HS-5 (cell line): ENCODE measurements around the gene IFNAR1.
"Not testable (repeated sequence)": the region's sequence is repeated elsewhere in the genome, so short reads cannot be mapped to it uniquely, and the experiment has no call there.

ENCODE experiments used
- DNase-seq: peaks from one replicate; pipeline ENCODE4 v3.0.0-alpha.2; 2012; ENCODE audit warnings: low read depth

Gene IFNAR1

GRCh38 chr21:33308586-33309490, 15.9 kb upstream of the IFNAR1 start:
- no peak for DNase-seq

DNA sequence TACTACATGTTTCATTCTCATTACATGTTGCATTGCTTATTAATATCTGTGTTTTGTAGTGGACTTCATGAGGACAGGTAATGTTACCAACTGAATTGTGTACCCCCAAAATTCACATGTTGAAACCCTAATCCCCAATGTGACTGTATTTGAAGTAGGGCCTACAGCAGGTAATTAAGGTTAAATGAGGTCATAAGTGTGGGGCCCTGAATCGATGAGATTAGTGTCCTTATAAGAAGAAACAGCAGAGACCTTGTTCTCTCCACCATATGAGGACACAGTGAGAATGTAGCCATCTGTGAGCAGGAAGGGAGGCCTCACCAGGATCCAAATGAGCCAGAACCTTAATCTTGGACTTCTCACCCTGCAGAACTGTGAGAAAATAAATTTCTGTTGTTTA, 15.0 kb upstream of the IFNAR1 start:
- no peak for DNase-seq

- no peak for DNase-seq
Observed at GRCh38 chr21:33312121-33312520, 12.6 kb upstream of the IFNAR1 start.

GRCh38 chr21:33313183-33313582, 11.6 kb upstream of the IFNAR1 start:
- no peak for DNase-seq

DNA sequence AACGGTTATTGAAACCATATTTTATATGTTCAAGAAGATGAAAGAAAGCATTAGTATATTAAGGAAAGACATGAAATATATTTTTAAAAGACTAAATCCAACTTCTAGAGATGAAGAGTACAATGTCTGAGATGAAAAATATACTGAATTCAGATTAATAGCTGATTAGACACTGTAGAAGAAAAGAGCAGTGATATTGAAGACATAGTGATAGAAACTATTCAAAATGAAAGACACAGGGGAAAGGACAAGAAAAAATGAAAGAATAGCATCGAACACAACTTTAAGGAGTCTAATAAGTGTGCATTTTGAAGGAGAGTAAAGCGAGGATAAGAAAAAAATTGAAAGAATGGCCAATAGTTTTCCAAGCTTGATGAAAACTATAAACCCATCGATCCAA, 11.2 kb upstream of the IFNAR1 start:
- no peak for DNase-seq

DNA sequence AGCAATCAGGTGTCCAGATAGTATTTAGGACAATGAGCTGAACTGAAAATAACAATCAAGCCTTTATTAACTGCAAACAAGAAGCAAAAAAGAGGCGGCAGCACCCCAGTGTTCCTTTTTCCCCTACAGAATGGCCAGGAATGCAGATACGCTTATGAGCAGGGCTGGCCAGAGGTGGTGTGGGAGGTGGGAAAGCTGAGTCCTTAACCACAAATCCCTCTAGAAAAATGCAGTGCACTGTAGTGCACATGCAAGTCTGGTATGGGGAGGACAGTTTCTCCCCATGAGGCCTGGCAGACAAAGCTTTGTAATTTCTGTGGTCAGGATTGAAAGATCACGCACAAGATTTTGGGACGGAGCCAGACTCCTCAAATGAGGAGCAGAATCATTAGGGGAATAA, 10.7 kb upstream of the IFNAR1 start:
- DNase-seq = no peak

DNA sequence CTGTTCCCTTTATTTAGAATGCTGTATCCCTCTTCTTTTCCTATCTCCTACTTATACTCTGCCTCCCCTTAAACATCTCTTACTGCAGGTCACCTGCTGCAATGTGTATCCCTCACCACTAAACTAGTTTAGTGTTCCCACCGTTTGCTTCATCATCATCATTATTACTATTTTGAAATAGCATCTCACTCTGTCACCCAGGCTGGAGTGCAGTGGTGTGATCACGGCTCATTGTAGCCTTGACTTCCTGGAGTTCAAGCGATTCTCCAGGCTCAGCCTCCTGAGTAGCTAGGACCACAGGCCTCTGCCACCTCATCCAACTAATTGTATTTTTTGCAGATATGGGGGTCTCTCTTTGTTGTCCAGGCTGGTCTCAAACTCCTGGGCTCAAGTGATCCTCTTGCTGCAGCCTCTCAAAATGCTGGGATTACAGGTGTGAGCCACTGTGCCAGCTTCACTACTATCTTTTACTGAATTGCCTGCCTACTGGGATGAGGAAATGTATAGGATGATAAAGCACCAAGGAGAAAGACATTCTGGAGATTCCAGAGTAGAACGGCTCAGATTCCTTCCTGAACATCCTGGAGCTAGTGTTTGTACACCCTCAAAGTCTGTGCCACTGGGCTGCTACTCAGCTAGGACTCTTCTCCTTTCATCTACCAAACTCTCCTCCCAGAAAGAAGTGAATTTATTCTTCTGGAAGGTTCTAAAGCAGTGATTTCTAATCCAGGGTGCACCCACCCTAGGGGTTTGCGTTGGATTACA, 8.6 kb upstream of the IFNAR1 start:
- no peak for DNase-seq

DNA sequence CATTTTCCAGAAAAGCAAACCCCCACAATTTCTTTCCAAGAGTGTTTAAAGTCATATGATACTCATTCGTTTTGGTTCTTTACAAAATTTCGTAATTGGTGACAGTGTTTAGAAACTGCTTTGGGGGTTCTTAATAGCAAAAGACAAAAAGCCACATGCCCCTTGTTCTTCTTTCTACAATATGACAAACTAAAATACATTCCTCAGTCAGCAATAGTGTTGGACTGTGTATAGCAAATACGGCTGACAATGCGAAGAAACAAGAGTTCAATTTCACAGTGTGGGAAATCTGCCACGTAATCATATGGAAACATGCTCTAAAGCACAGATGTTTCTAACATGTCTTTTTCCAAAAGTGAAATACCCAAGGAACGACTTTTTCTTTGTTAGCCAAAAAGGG, 7.6 kb upstream of the IFNAR1 start:
- no peak for DNase-seq

DNA sequence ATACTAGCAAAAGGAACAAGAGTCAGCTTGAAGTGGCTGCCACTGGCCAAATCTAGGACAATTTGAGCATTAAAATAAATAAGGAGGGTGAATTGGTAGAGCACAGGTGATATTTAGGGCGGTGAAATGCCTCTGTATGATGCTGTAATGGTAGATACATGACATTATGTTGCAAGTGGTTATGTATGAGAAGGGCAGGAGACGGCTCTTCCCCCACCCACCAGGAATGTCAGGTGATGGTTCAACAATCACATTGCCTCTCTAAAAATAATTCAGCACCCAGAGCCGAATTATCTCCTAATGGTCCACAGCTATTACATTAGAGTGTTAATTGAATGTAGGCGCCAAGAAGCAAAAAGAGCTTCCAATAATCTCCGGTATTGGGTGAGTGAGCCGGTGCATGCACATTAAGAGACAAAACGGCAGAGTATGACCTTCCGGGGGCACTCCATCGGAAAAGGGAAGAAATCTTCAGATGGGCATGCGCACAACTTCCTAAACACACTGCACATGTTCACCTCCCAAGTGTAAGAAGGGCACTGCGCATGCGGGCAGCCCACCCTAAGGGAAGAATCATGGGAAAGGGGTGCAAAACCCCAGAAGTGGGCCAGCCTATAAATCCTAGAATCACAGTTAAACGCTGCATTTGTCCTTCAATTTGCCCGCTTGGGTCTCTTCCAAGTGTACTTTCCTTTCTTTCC, 6.8 kb upstream of the IFNAR1 start:
- DNase-seq = no peak

DNA sequence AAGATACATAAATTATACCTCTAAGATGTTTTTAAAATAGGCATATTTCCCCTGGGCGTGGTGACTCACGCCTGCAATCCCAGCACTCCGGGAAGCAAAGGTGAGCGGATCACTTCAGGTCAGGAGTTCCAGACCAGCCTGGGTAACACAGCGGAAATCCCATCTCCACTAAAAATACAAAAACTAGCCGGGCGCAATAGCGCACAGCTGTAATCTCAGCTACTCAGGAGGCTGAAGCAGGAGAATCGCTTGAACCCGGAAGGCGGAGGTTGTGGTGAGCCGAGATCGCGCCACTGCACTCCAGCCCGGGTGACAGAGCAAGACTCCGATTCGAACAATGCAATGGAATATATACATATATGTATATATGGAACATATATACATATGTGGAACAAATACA, 3.8 kb upstream of the IFNAR1 start:
- DNase-seq = not testable (repeated sequence)

- DNase-seq = not testable (repeated sequence)
Observed at GRCh38 chr21:33323610-33324009, 1.2 kb upstream of the IFNAR1 start.

GRCh38 chr21:33325222-33326067, 675 bp downstream of the IFNAR1 start:
- DNase-seq = peak; percentile 61

GRCh38 chr21:33327326-33327725, 2.6 kb downstream of the IFNAR1 start:
- no peak for DNase-seq

DNA sequence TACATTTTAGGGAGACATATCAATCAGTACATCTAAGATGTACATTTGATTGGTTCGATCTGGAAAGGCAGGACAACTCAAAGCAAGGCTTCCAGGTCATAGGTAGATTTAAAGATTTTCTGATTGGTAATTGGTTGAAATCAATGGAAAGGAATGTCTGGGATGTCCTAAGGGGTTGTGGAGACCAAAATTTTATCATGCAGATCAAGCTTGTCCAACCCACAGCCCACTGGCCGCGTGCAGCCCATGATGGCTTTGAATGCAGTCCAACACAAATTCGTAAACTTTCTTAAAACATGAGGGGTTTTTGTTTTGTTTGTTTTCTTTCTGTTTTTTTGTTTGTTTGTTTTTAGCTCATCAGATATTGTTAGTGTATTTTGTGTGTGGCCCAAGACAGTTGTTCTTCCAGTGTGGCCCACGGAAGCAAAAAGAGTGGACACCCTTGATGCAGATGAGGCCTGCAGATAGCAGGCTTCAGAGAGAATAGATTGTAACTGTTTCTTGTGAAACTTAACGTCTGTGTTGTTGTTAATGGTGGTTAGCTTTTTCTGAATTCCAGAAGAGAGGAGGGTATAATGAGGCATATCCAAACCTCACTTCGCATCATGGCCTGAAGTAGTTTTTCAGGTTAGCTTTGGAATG, 3.1 kb downstream of the IFNAR1 start:
- DNase-seq = no peak

DNA sequence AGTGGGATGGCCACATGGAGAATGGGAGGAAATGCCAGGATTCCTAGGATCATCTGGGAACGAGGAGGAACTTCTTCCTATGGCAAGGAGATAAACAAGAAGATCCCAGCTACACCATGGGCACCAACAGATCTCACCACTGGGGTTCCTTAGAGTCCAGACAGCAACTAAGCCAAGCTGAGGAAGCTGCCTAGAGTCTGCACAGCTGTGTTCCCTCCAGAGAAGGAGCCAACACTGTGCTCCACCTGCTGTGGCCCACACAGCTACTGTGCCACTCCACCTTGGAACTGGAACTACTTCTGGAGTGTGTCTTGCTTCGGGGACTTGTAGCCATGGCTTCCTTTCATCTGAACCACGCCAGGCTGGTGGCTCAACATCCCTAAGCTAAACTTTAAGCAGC, 6.0 kb downstream of the IFNAR1 start:
- DNase-seq = no peak

DNA sequence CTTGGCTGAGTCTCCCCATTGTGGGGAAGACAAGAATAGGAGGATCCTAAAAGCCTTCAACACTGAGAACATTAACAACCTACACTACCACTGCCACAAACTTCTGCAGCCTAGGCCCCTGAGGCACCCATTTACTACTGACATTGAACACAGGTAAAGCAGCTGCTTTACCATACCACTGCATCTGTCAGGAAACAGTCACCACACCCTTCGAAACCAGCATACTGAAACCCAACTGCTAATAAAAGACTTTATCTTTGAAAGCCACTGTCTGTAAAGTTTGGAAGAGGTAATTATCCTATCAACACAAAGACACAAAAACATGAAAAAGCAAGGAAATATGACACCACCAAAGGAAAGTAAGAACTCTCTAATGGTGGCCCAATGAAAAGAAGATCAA, 7.4 kb downstream of the IFNAR1 start:
- no peak for DNase-seq

DNA sequence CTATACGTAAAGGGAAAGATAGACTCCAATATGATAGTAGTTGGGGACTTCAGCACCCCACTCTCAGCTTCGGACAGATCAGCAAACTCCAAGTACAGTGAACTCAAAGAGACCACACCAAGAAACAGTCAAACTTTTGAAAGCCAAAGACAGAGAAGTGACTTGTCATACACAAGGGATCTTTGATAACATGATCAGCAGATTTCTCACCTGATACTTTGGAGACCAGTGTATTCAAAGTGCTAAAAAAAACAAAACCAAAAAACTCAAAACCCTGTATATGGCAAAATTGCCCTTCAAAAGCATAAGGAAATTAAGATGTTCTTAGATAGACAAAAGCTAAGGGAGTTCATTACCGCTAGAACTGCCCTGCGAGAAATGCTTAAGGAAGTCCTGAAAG, 9.4 kb downstream of the IFNAR1 start:
- no peak for DNase-seq

GRCh38 chr21:33334824-33335223, 10.1 kb downstream of the IFNAR1 start:
- no peak for DNase-seq

DNA sequence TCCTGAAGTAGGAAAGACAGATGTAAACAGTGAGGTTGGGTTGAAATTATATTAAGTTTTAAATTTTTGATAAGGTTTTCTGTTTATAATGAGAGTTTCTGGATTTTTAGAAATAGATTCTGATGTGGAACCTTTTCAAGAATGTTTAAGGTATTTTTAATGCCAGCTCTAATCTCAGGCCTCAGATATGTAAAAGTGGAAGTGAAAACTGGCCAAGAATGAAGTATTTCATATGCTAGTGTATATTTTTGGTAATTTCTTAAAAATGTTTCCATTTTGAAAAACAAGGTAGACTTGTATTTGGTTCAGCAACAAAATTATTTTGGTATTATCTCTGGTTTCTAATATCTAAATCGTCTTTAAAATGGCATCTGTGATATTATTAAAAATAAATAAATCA, 14.4 kb downstream of the IFNAR1 start:
- no peak for DNase-seq

DNA sequence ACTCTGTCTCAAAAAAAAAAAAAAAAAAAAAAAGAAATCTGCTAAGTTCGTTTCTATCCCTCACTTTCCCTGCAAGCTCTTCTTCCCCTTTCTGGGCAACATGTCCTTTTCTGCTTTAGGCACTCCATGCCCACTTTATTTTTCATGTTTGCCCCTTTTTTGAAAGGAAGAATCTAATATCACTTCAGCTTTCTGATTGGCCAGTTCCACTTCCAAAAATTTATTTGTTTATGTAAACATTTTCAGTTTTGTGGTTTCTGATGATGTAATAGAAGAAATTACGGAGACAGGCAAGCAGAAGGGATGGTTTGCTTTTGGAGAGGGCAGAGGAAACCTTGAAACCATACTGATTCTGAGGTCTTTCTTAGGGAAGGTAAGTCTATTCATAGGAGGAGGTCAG, 15.1 kb downstream of the IFNAR1 start:
- no peak for DNase-seq

- DNase-seq = no peak
Observed at GRCh38 chr21:33345751-33346238, 21.0 kb downstream of the IFNAR1 start.
